GM18861 (cell line): ENCODE measurements around the gene AMY2B.
"Not testable (repeated sequence)": the region's sequence is repeated elsewhere in the genome, so short reads cannot be mapped to it uniquely, and the experiment has no call there.

ENCODE experiments used
- ATAC-seq: cut with Tn5 transposase; IDR thresholded peaks from one replicate; pipeline ENCODE4 v1.9.1; 2021; ENCODE audit not compliant: unreplicated experiment

The AMY2B gene

GRCh38 chr1:103571289-103571688, at the start of gene AMY2B:
Gene AMY2B (plus strand): TSS chr1:103571589. CDS start chr1:103571603, 14 bp downstream.
- ATAC-seq, result not testable (repeated sequence)

- ATAC-seq, result no peak
Measured at GRCh38 chr1:103523346-103523745, 48.0 kb upstream of the AMY2B start.

GRCh38 chr1:103525114-103525606, 46.2 kb upstream of the AMY2B start:
- peak; percentile 35 for ATAC-seq

- peak; percentile 77 for ATAC-seq
Measured at GRCh38 chr1:103525607-103526507, 45.5 kb upstream of the AMY2B start, which contains the start of gene RNPC3. Gene RNPC3 (plus strand): TSS chr1:103525699. CDS start chr1:103526071, 372 bp downstream.

GRCh38 chr1:103527331-103527730, 44.1 kb upstream of the AMY2B start:
- peak; percentile 27 for ATAC-seq

- no peak for ATAC-seq
Measured at GRCh38 chr1:103529746-103530145, 41.6 kb upstream of the AMY2B start.

GRCh38 chr1:103538226-103538625, 33.2 kb upstream of the AMY2B start:
- no peak for ATAC-seq

GRCh38 chr1:103541431-103541830, 30.0 kb upstream of the AMY2B start:
- ATAC-seq, result no peak

GRCh38 chr1:103546496-103546895, 24.9 kb upstream of the AMY2B start:
- no peak for ATAC-seq

GRCh38 chr1:103547840-103548239, 23.5 kb upstream of the AMY2B start:
- no peak for ATAC-seq

- no peak for ATAC-seq
Measured at GRCh38 chr1:103560427-103560826, 11.0 kb upstream of the AMY2B start.

GRCh38 chr1:103561124-103561523, 10.3 kb upstream of the AMY2B start:
- ATAC-seq, result not testable (repeated sequence)

- peak; percentile 88 for ATAC-seq
Measured at GRCh38 chr1:103561643-103562395, 9.6 kb upstream of the AMY2B start.

- ATAC-seq, result no peak
Measured at GRCh38 chr1:103563056-103563455, 8.3 kb upstream of the AMY2B start.

GRCh38 chr1:103569493-103569892, 1.9 kb upstream of the AMY2B start:
- no peak for ATAC-seq

- ATAC-seq, result no peak
Measured at GRCh38 chr1:103576065-103576464, 4.7 kb downstream of the AMY2B start.

- ATAC-seq, result not testable (repeated sequence)
Measured at GRCh38 chr1:103576784-103577183, 5.4 kb downstream of the AMY2B start.

- ATAC-seq, result no peak
Measured at GRCh38 chr1:103582464-103582863, 11.1 kb downstream of the AMY2B start.

- ATAC-seq, result no peak
Measured at GRCh38 chr1:103583887-103584286, 12.5 kb downstream of the AMY2B start.

GRCh38 chr1:103584537-103584936, 13.1 kb downstream of the AMY2B start:
- no peak for ATAC-seq

- not testable (repeated sequence) for ATAC-seq
Measured at GRCh38 chr1:103602740-103603139, 31.4 kb downstream of the AMY2B start.

GRCh38 chr1:103616362-103616761, 45.0 kb downstream of the AMY2B start:
- ATAC-seq, result no peak
